ENCODE results near the gene SF3B1. TPM values are rescaled to one million over a fixed set of nuclear protein-coding genes. Genes with fewer than 3 reads are reported as not detected.
A peak's percentile ranks its signal among the peaks of the same experiment; 100 is the strongest.
"Not testable (repeated sequence)": the region's sequence is repeated elsewhere in the genome, so short reads cannot be mapped to it uniquely, and the experiment has no call there.

Gene SF3B1
- total and polyA plus RNA-seq, 4 donors, result 60.7 to 375 (median 309) TPM

DNA sequence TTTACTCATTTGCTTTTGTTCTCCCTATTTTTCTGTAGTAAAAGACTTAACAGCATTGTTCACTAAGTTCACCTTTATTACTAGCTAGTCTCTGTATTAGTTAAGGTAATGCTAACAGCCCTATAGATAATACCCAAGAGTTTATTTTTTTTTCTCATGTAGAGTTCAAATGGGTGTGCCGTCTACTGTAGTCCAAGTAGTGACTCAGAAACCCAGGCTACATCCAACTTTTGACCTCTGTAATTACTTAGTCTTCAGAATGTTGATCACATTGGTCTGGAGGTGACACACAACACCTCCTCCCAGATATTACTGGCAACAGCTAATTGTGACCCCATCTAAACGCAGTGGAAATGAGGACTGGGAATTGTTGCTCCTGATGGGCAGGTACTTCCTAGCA is 26.2 kb upstream of the SF3B1 start:
- intact Hi-C loops (cut with DNase I), result no loop called here
- Histone ChIP-seq H3K4me3 (ENCODE audit: low read length in 2 of 2) (no peak overlapping the region), H3K4me1 (ENCODE audit: control insufficient read depth in 1 of 2, insufficient read depth in 2 of 2, low read length in 2 of 2) (no peaks in the 10 kb centered on the region), H3K27ac (ENCODE audit: low read depth in 1 of 2, low read length in 2 of 2) (no peak overlapping the region), H3K36me3 (ENCODE audit: control insufficient read depth in 1 of 2, insufficient read depth in 2 of 2, low read length in 1 of 2) (peaks cover 0 to 6% of the 10 kb centered on the region in 2 donors), H3K9me3 (ENCODE audit: control insufficient read depth, low read length) (no peaks in the 10 kb centered on the region), H3K27me3 (ENCODE audit: control insufficient read depth in 1 of 2, insufficient read depth in 2 of 2, low read length in 1 of 2) (no peaks in the 10 kb centered on the region)
- DNase-seq, result no peak
- no peak for ATAC-seq (ENCODE audit: low FRiP score)
- 81 to 84% methylated on average over 2 of the region's 2 CpGs for WGBS, 2 donors

DNA sequence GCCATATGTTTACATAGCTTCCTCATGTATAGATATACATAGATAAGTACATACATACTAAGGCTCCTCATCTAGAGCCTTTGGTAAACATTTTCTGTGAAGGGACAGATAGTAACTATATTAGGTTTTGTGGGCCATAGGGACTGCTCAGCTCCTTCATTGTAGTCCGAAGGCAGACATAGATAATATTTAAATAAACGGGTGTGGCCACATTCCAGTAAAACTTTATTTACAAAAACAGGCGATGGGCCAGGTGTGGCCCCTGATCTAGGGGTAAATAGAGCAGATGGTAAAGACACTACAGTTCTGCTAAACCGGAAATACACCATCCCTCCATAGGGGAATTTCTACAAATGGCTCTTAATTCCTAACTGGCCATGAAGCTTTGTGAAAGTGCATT is 25.8 kb upstream of the SF3B1 start:
- Histone ChIP-seq H3K27ac (ENCODE audit: low read depth in 1 of 2, low read length in 2 of 2) (no peak overlapping the region), H3K36me3 (ENCODE audit: control insufficient read depth in 1 of 2, insufficient read depth in 2 of 2, low read length in 1 of 2) (peaks cover 0 to 6% of the 10 kb centered on the region in 2 donors), H3K9me3 (ENCODE audit: control insufficient read depth, low read length) (no peaks in the 10 kb centered on the region), H3K4me3 (ENCODE audit: low read length in 2 of 2) (no peak overlapping the region), H3K27me3 (ENCODE audit: control insufficient read depth in 1 of 2, insufficient read depth in 2 of 2, low read length in 1 of 2) (no peaks in the 10 kb centered on the region), H3K4me1 (ENCODE audit: control insufficient read depth in 1 of 2, insufficient read depth in 2 of 2, low read length in 2 of 2) (no peaks in the 10 kb centered on the region)
- intact Hi-C loops (cut with DNase I), result no loop called here
- ATAC-seq (ENCODE audit: low FRiP score) (no peak), DNase-seq (no peak)
- 89 to 90% methylated on average over 4 of the region's 4 CpGs for WGBS, 2 donors

DNA sequence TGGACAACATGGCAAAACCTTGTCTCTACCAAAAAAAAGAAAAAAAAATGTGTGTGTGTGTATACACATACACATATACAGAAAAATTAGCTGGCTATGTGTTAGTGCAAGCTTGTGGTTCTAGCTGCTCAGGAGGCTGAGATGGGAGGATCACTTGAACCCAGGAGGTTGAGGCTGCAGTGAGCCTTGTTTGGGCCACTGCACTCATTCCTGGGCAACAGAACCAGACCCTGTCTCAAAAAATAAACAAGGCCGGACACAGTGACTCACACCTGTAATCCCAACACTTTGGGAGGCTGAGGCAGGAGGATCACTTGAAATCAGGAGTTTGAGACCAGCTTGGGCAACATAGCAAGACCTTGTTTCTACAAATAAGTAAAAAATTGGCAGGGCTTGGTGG is 20.6 kb upstream of the SF3B1 start:
- ATAC-seq (ENCODE audit: low FRiP score) (no peak), DNase-seq (no peak)
- no peaks in the 10 kb centered on the region for H3K27me3 ChIP-seq (ENCODE audit: control insufficient read depth in 1 of 2, insufficient read depth in 2 of 2, low read length in 1 of 2)
- peaks cover 0 to 4% of the 10 kb centered on the region in 2 donors for H3K36me3 ChIP-seq (ENCODE audit: control insufficient read depth in 1 of 2, insufficient read depth in 2 of 2, low read length in 1 of 2)
- no peak overlapping the region for H3K27ac ChIP-seq (ENCODE audit: low read depth in 1 of 2, low read length in 2 of 2)
- H3K4me3 ChIP-seq (ENCODE audit: low read length in 2 of 2), result no peak overlapping the region
- WGBS, 2 donors, result 91 to 97% methylated on average over 1 of the region's 1 CpG
- H3K4me1 ChIP-seq (ENCODE audit: control insufficient read depth in 1 of 2, insufficient read depth in 2 of 2, low read length in 2 of 2), result no peaks in the 10 kb centered on the region
- H3K9me3 ChIP-seq (ENCODE audit: control insufficient read depth, low read length), result no peaks in the 10 kb centered on the region
- intact Hi-C loops (cut with DNase I), result loop anchor here (5.0 to 10.0 kb wide), 2 partner anchors 42 to 249 kb away; partner anchors contain the start of genes HSPD1 (in 1 of the 2) and MARS2 (in 1 of the 2)

DNA sequence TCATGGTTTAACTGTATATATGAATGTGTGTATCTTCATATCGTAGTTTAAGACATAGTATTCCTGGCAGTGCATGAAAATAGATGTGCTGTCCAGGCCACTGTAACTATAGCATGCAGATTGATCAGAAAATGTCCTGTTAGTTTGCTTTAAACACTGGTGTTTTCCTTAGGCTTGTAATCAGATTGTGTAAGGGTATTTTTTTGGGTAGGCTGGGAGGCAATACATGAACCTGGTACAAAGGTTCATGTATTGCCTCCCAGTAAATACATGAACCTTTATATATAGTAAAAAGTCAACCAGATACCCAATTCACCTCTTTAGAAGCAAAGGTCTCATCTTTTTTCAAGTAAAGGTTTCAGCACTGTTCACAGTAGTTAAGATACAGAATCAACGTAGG is 20.1 kb upstream of the SF3B1 start:
- intact Hi-C loops (cut with DNase I), result loop anchor here (5.0 to 10.0 kb wide), 2 partner anchors 42 to 250 kb away; partner anchors contain the start of genes HSPD1 (in 1 of the 2) and MARS2 (in 1 of the 2)
- H3K36me3 ChIP-seq (ENCODE audit: control insufficient read depth in 1 of 2, insufficient read depth in 2 of 2, low read length in 1 of 2), result peaks cover 0 to 4% of the 10 kb centered on the region in 2 donors
- ATAC-seq (ENCODE audit: low FRiP score), result no peak
- no peak for DNase-seq
- H3K27ac ChIP-seq (ENCODE audit: low read depth in 1 of 2, low read length in 2 of 2), result no peak overlapping the region
- H3K4me3 ChIP-seq (ENCODE audit: low read length in 2 of 2), result peak overlapping the region; percentile 53 to 75
- 64 to 71% methylated on average over 2 of the region's 2 CpGs for WGBS, 2 donors
- no peaks in the 10 kb centered on the region for H3K27me3 ChIP-seq (ENCODE audit: control insufficient read depth in 1 of 2, insufficient read depth in 2 of 2, low read length in 1 of 2)
- no peaks in the 10 kb centered on the region for H3K4me1 ChIP-seq (ENCODE audit: control insufficient read depth in 1 of 2, insufficient read depth in 2 of 2, low read length in 2 of 2)
- H3K9me3 ChIP-seq (ENCODE audit: control insufficient read depth, low read length), result no peaks in the 10 kb centered on the region

DNA sequence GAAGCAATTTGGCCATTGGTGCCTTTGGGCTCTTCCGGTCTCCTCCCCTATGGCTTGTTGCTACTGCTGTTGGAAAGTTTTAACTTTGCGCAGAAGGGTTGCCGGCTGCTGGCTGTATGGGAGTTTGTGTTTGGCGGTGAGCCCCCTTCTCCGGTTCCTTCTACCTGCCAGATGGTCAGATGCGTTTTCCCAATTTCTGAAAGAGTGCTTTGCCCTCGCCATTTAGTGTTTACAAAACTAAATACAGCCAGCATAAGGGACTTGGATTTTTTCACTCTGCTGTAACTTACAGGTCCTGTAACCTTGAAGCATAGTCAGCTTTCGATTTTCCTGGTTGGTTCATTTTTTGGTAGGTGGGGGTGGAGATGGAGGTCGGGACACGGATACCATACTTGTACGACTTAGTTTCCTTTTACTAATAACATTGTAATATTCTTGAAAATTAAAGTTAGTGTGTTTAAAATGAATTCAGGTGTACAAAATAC is 19.1 kb upstream of the SF3B1 start:
- intact Hi-C loops (cut with DNase I), result loop anchor here in 1 of 2 donors (1.0 to 10.0 kb wide), 3 partner anchors 19 to 251 kb away; partner anchors contain the start of genes HSPE1, MARS2 and SF3B1
- Histone ChIP-seq H3K4me1 (ENCODE audit: control insufficient read depth in 1 of 2, insufficient read depth in 2 of 2, low read length in 2 of 2) (no peaks in the 10 kb centered on the region), H3K36me3 (ENCODE audit: control insufficient read depth in 1 of 2, insufficient read depth in 2 of 2, low read length in 1 of 2) (peaks cover 0 to under 1% of the 10 kb centered on the region in 2 donors), H3K4me3 (ENCODE audit: low read length in 2 of 2) (peak overlapping the region; percentile 53 to 75), H3K27ac (ENCODE audit: low read depth in 1 of 2, low read length in 2 of 2) (peak overlapping the region; percentile 7 to 94), H3K9me3 (ENCODE audit: control insufficient read depth, low read length) (no peaks in the 10 kb centered on the region), H3K27me3 (ENCODE audit: control insufficient read depth in 1 of 2, insufficient read depth in 2 of 2, low read length in 1 of 2) (no peaks in the 10 kb centered on the region)
- DNase-seq (peak in 1 of 2 donors; percentile 92), ATAC-seq (ENCODE audit: low FRiP score) (peak; percentile 89)
- WGBS, 2 donors, result 0 to 1% methylated on average over 11 of the region's 11 CpGs

DNA sequence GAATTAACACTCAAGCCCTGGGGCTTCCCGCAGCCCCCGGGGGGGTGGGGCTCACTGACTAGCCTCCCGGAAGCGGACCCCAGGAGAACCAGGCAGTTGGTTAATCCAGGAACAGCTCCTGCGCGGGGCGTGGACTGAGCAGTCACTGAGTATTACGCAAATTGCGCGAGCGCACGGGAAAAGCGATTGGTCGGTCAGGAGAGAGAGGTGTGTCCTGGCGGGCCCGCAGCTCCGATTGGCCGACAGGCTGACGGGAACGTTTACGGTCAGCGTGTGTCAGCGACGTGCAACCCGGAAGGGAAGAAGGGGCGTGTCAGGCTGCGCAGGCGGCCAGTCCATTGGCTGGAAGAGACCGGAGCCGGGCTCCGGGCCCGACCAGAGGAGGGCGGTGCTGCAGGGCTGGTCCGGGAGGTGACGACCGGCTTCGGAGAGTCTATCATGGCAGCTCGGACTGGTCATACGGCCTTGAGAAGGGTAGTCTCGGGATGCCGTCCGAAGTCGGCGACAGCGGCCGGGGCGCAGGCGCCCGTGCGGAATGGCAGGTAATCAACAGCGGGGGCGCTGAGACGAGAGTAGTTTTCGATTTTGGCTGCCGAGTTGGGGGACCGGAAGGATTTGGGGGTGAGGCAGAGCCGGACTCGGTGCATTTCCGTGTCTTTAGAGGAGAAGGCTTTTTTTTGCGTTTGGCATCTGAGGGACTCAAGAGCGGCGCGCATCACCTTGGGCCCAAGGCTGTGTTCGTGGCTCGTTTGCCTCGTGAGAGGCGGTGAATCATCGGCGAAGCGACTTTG is 18.5 kb upstream of the SF3B1 start, which contains the start of gene COQ10B:
Gene COQ10B (plus strand): TSS at position 430 of the 791 bp plus-strand sequence. CDS start 9 bp downstream, at position 439.
- H3K27me3 ChIP-seq (ENCODE audit: control insufficient read depth in 1 of 2, insufficient read depth in 2 of 2, low read length in 1 of 2), result no peaks in the 10 kb centered on the region
- peak within 1 kb of the TSS; percentile 77 to 94 for H3K27ac ChIP-seq (ENCODE audit: low read depth in 1 of 2, low read length in 2 of 2)
- H3K4me1 ChIP-seq (ENCODE audit: control insufficient read depth in 1 of 2, insufficient read depth in 2 of 2, low read length in 2 of 2), result no peaks in the 10 kb centered on the region
- peak; percentile 99 for ATAC-seq (ENCODE audit: low FRiP score)
- DNase-seq, result peak; percentile 100
- no peaks in the 10 kb centered on the region for H3K9me3 ChIP-seq (ENCODE audit: control insufficient read depth, low read length)
- intact Hi-C loops (cut with DNase I), result loop anchor here in 1 of 2 donors (1.0 to 10.0 kb wide), 3 partner anchors 18 to 251 kb away; partner anchors contain the start of genes HSPE1, MARS2 and SF3B1
- H3K4me3 ChIP-seq (ENCODE audit: low read length in 2 of 2), result peak within 1 kb of the TSS; percentile 53 to 75
- H3K36me3 ChIP-seq (ENCODE audit: control insufficient read depth in 1 of 2, insufficient read depth in 2 of 2, low read length in 1 of 2), result no peaks in the 10 kb centered on the region
- 0% methylated on average over 70 of the region's 70 CpGs for WGBS, 2 donors

DNA sequence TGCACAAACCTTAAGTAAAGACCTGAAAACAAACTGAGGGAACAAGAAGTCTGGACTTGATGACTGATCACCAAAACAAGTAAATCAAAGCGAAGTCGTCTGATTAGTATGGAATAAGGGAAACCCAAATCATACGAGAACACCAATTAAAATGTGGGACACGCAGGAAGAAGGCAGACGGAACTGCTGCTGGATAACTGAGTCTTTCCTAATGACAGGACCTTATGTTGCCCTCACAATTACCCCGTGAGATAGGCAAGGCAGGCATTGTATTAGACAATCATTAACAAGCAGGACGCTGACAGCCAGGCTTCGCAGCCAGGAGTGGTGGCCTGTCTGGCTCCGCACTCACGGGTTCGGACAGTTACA is 17.9 kb upstream of the SF3B1 start:
- WGBS, 2 donors, result 3% methylated on average over 11 of the region's 11 CpGs

DNA sequence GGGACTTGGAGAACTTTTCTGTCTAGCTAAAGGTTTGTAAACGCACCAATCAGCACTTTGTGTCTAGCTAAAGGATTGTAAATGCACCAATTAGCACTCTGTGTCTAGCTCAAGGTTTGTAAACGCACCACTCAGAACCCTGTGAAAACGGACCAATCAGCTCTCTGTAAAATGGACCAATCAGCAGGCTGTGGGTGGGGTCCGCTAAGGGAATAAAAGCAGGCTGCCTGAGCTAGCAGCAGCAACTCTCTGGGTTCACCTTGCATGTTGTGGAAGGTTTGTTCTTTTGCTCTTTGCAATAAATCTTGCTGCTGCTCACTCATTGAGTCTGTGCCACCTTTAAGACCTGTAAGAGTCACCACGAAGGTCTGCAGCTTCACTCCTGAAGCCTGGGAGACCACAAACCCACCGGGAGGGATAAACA is 16.1 kb upstream of the SF3B1 start:
- intact Hi-C loops (cut with DNase I), result loop anchor here in 1 of 2 donors (10.0 kb wide), 1 partner anchor 254 kb away; the partner anchor contains the start of gene MARS2
- DNase-seq; H3K4me1 ChIP-seq (ENCODE audit: control insufficient read depth in 1 of 2, insufficient read depth in 2 of 2, low read length in 2 of 2); H3K9me3 ChIP-seq (ENCODE audit: control insufficient read depth, low read length); H3K27me3 ChIP-seq (ENCODE audit: control insufficient read depth in 1 of 2, insufficient read depth in 2 of 2, low read length in 1 of 2); ATAC-seq (ENCODE audit: low FRiP score); H3K27ac ChIP-seq (ENCODE audit: low read depth in 1 of 2, low read length in 2 of 2); H3K36me3 ChIP-seq (ENCODE audit: control insufficient read depth in 1 of 2, insufficient read depth in 2 of 2, low read length in 1 of 2); H3K4me3 ChIP-seq (ENCODE audit: low read length in 2 of 2): not testable (repeated sequence)
- 85 to 86% methylated on average over 6 of the region's 6 CpGs for WGBS, 2 donors

More for the DNA sequence above, 17.9 kb upstream of the SF3B1 start:
- H3K4me1 ChIP-seq (ENCODE audit: control insufficient read depth in 1 of 2, insufficient read depth in 2 of 2, low read length in 2 of 2), result no peaks in the 10 kb centered on the region
- no peaks in the 10 kb centered on the region for H3K9me3 ChIP-seq (ENCODE audit: control insufficient read depth, low read length)
- ATAC-seq (ENCODE audit: low FRiP score), result no peak
- H3K4me3 ChIP-seq (ENCODE audit: low read length in 2 of 2), result peak overlapping the region; percentile 20 to 34
- intact Hi-C loops (cut with DNase I), result loop anchor here in 1 of 2 donors (1.0 to 10.0 kb wide), 3 partner anchors 17 to 252 kb away; partner anchors contain the start of genes HSPE1, MARS2 and SF3B1
- H3K27me3 ChIP-seq (ENCODE audit: control insufficient read depth in 1 of 2, insufficient read depth in 2 of 2, low read length in 1 of 2), result no peaks in the 10 kb centered on the region
- no peak for DNase-seq
- H3K36me3 ChIP-seq (ENCODE audit: control insufficient read depth in 1 of 2, insufficient read depth in 2 of 2, low read length in 1 of 2), result no peaks in the 10 kb centered on the region
- H3K27ac ChIP-seq (ENCODE audit: low read depth in 1 of 2, low read length in 2 of 2), result peak overlapping the region; percentile 42 to 47
